ENCODE data around the gene NR3C2. TPM values are rescaled to one million over a fixed set of nuclear protein-coding genes. Genes with fewer than 3 reads are reported as not detected.

Gene NR3C2
- total RNA-seq, 1 experiment from 2014 or later, result 2.7 TPM

GRCh38 chr4:148405161-148405893, 36.9 kb downstream of the NR3C2 start:
- Histone ChIP-seq H3K27me3 (ENCODE audit: insufficient read depth, low read length) (no peaks in the 10 kb centered on the region), H3K36me3 (ENCODE audit: control insufficient read depth in 1 of 2, insufficient read depth in 2 of 2, low read length in 2 of 2) (no peaks in the 10 kb centered on the region), H3K9ac (ENCODE audit: low read length) (no peak overlapping the region), H3K4me1 (ENCODE audit: control insufficient read depth in 1 of 2, insufficient read depth in 2 of 2, low read length in 2 of 2) (no peaks in the 10 kb centered on the region), H4K20me1 (ENCODE audit: insufficient read depth) (no peaks in the 10 kb centered on the region), H3K79me2 (ENCODE audit: insufficient read depth, low read length) (no peaks in the 10 kb centered on the region), H3K27ac (ENCODE audit: low read depth, low read length) (no peak overlapping the region), H3K9me3 (ENCODE audit: control insufficient read depth in 1 of 2, insufficient read depth in 1 of 2, low read depth in 1 of 2, low read length in 2 of 2) (no peaks in the 10 kb centered on the region), H3K4me3 (replicated peaks in 1 of 2; ENCODE audit: low read depth in 1 of 2, low read length in 2 of 2) (no peak overlapping the region), H2AFZ (ENCODE audit: low read depth, low read length, poor library complexity, severe bottlenecking) (no peak overlapping the region), H3K4me2 (ENCODE audit: low read length) (no peak overlapping the region), H3K9me2 (ENCODE audit: insufficient read depth) (no peaks in the 10 kb centered on the region)
- BruUV-seq (replicated peaks), result no TSS peak
- CTCF ChIA-PET, result no interaction called here
- intact Hi-C loops (cut with micrococcal nuclease), result no loop called here
- TF ChIP-seq FOSL1 (IDR thresholded peaks at IDR 0.05; ENCODE audit: low read depth) (no peak), RAD21 (IDR thresholded peaks at IDR 0.05; ENCODE audit: low read depth) (no peak), CEBPB (IDR thresholded peaks at IDR 0.05; ENCODE audit: low read depth) (no peak), JUND (IDR thresholded peaks at IDR 0.05) (no peak), ZFX (IDR thresholded peaks at IDR 0.05) (no peak), YY1 (IDR thresholded peaks at IDR 0.05; ENCODE audit: extremely low read depth, insufficient replicate concordance, low read depth, low read length) (no peak), REST (IDR thresholded peaks at IDR 0.05; ENCODE audit: low read depth) (no peak), EZH2phosphoT487 (IDR thresholded peaks at IDR 0.05; ENCODE audit: borderline replicate concordance) (no peak), EGR1 (IDR thresholded peaks at IDR 0.05; ENCODE audit: low read depth) (no peak), EZH2 (IDR thresholded peaks at IDR 0.05) (no peak), SP1 (IDR thresholded peaks at IDR 0.05; ENCODE audit: low read depth) (no peak), MAX (IDR thresholded peaks at IDR 0.05) (no peak)
- TF ChIP-seq, protein P1, sequence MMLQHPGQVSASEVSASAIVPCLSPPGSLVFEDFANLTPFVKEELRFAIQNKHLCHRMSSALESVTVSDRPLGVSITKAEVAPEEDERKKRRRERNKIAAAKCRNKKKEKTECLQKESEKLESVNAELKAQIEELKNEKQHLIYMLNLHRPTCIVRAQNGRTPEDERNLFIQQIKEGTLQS (IDR thresholded peaks at IDR 0.05), result no peak
- TF ChIP-seq, protein P2, sequence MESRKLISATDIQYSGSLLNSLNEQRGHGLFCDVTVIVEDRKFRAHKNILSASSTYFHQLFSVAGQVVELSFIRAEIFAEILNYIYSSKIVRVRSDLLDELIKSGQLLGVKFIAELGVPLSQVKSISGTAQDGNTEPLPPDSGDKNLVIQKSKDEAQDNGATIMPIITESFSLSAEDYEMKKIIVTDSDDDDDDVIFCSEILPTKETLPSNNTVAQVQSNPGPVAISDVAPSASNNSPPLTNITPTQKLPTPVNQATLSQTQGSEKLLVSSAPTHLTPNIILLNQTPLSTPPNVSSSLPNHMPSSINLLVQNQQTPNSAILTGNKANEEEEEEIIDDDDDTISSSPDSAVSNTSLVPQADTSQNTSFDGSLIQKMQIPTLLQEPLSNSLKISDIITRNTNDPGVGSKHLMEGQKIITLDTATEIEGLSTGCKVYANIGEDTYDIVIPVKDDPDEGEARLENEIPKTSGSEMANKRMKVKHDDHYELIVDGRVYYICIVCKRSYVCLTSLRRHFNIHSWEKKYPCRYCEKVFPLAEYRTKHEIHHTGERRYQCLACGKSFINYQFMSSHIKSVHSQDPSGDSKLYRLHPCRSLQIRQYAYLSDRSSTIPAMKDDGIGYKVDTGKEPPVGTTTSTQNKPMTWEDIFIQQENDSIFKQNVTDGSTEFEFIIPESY (IDR thresholded peaks at IDR 0.05; ENCODE audit: extremely low read depth, insufficient replicate concordance, low read length), result no peak
- RAD21 ChIA-PET (ENCODE audit: low non-redundant PET in 1 of 2, low total read pairs in 2 of 2, uncharacterized antibody in 2 of 2, unreplicated experiment in 2 of 2), result no interaction called here
- DNase-seq (ENCODE audit: low read depth, low spot score) (no peak), ATAC-seq (no peak)
- POLR2A ChIA-PET, result no interaction called here
